Spleen (tissue), 7 donors: Measurements from ENCODE around the gene SRA1.

Experiments
- POLR2AphosphoS5 ChIP-seq, 3 donors: sonication (generic); formaldehyde crosslinking; IDR thresholded peaks; one replicate each; pipeline ENCODE4 v1.5.1; 2017; ENCODE audit warnings: antibody characterized with exemption in 3 of 3
- TF ChIP-seq, protein P1 (sequence below), 11 experiments: fragments of 200-600 bp in 7 of 11; fragments of 450-650 bp in 4 of 11; sonication (generic) in 4 of 11; IDR thresholded peaks in 8 of 11; conservative IDR thresholded peaks in 3 of 11; 1 replicate in 7 of 11; 2 replicates in 4 of 11; pipeline versions ENCODE4 v1.4.0 to v1.8.0; 2016 to 2021; ENCODE audit warnings: antibody characterized with exemption in 11 of 11, inconsistent platforms in 4 of 11, mild to moderate bottlenecking in 1 of 11
- donor health status: DM: no; HTN: no; CAD: no; lungs with moderate emphysema.
- donor health status: DM: no; HTN: no; CAD: no.
- donor health status: DM: no; HTN: no; CAD: no.

DNA sequence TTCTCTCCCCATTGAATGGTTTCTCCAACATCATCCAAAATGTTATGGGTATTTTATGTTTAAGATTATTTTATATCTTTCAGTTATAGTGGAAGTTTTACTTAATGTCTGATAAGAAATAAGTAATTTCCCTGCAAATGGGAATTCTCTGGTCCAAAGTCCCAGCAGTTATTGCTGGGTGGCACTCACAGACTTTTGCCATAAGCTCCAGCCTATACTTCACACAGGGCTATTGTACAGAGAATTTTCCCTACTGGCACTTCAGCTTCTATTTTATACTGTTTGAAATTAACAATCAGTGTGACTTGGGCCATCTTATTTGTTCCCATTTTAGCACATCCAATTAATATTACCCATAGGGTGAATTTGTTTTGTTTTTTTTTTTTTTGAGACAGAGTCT is 42.8 kb upstream of the SRA1 start:
- TF ChIP-seq, protein P1, sequence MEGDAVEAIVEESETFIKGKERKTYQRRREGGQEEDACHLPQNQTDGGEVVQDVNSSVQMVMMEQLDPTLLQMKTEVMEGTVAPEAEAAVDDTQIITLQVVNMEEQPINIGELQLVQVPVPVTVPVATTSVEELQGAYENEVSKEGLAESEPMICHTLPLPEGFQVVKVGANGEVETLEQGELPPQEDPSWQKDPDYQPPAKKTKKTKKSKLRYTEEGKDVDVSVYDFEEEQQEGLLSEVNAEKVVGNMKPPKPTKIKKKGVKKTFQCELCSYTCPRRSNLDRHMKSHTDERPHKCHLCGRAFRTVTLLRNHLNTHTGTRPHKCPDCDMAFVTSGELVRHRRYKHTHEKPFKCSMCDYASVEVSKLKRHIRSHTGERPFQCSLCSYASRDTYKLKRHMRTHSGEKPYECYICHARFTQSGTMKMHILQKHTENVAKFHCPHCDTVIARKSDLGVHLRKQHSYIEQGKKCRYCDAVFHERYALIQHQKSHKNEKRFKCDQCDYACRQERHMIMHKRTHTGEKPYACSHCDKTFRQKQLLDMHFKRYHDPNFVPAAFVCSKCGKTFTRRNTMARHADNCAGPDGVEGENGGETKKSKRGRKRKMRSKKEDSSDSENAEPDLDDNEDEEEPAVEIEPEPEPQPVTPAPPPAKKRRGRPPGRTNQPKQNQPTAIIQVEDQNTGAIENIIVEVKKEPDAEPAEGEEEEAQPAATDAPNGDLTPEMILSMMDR (IDR thresholded peaks at IDR 0.05 in 8 of 11, conservative IDR thresholded peaks at IDR 0.05 in 3 of 11), result no peak
- TF ChIP-seq POLR2AphosphoS5 (IDR thresholded peaks at IDR 0.05), result no peak
